ENCODE data around the gene TAF1. TPM values are rescaled to one million over a fixed set of nuclear protein-coding genes. Genes with fewer than 3 reads are reported as not detected.
"Not testable (repeated sequence)": the region's sequence is repeated elsewhere in the genome, so short reads cannot be mapped to it uniquely, and the experiment has no call there.

Gene TAF1
- total and polyA plus RNA-seq, 7 donors: 5.5 to 25.6 (median 22.3) TPM

DNA sequence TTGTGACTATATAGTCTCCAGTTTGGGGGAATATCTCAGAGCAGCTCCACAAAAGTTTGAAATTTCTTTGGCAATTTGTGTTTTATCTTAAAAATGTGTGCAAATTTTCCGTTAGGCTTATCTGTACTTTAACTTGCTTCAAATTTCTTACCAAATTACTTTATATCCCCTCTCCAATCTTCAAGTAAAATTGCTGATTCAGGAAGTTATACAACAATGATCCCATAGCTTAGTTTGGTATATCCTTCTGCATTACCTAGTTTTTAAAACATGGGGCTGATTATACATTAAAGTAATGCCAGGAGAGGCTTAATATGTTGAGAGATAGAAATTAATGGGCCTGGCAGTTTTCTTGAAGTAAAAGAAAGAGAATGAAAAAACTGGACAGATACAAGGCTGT lies 66.6 kb downstream of the TAF1 start:
- Histone ChIP-seq H3K9me3 (no peaks in the 10 kb centered on the region), H3K27ac (no peak overlapping the region), H3K27me3 (ENCODE audit: insufficient read depth in 3 of 3, low read length in 2 of 3) (no peaks in the 10 kb centered on the region), H3K4me3 (no peak overlapping the region), H3K4me1 (no peaks in the 10 kb centered on the region), H3K36me3 (ENCODE audit: insufficient read depth in 1 of 2, low read depth in 1 of 2) (peaks cover 0 to 44% of the 10 kb centered on the region in 2 donors)
- ATAC-seq: no peak
- TF ChIP-seq, protein P1, sequence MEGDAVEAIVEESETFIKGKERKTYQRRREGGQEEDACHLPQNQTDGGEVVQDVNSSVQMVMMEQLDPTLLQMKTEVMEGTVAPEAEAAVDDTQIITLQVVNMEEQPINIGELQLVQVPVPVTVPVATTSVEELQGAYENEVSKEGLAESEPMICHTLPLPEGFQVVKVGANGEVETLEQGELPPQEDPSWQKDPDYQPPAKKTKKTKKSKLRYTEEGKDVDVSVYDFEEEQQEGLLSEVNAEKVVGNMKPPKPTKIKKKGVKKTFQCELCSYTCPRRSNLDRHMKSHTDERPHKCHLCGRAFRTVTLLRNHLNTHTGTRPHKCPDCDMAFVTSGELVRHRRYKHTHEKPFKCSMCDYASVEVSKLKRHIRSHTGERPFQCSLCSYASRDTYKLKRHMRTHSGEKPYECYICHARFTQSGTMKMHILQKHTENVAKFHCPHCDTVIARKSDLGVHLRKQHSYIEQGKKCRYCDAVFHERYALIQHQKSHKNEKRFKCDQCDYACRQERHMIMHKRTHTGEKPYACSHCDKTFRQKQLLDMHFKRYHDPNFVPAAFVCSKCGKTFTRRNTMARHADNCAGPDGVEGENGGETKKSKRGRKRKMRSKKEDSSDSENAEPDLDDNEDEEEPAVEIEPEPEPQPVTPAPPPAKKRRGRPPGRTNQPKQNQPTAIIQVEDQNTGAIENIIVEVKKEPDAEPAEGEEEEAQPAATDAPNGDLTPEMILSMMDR (IDR thresholded peaks at IDR 0.05): no peak
- DNase-seq: no peak
- WGBS, 3 donors: 81 to 91% (median 89%) methylated on average over 1 of the region's 1 CpG
- intact Hi-C loops (cut with DNase I): loop anchor here in 1 of 2 donors (5.0 kb wide), 1 partner anchor 140 kb away; no protein-coding TSS in a partner anchor

DNA sequence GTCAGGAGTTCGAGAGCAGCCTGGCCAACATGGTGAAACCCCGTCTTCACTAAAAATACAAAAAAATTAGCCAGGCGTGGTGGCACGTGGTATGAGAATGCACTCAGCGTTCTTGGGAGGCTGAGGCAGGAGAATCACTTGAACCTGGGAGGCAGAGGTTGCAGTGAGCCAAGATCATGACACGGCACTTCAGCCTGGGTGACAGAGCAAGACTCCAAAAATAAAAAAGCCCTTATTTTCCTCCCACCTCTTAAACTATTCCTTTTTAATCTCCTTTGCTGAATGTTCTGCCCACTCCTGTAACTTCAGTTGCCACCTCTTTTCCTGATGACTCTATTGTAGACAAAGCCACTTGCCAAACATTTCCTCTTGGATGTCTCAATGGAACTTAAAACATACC lies 72.6 kb downstream of the TAF1 start:
- Histone ChIP-seq H3K4me3 (no peak overlapping the region), H3K27ac (no peak overlapping the region), H3K9me3 (no peaks in the 10 kb centered on the region), H3K4me1 (no peaks in the 10 kb centered on the region), H3K36me3 (ENCODE audit: insufficient read depth in 1 of 2, low read depth in 1 of 2) (peaks cover 0 to 30% of the 10 kb centered on the region in 2 donors), H3K27me3 (ENCODE audit: insufficient read depth in 3 of 3, low read length in 2 of 3) (no peaks in the 10 kb centered on the region)
- intact Hi-C loops (cut with DNase I): no loop called here
- TF ChIP-seq, protein P1 (IDR thresholded peaks at IDR 0.05): no peak
- DNase-seq: no peak
- no peak for ATAC-seq
- WGBS, 3 donors: 79 to 92% (median 91%) methylated on average over 6 of the region's 6 CpGs

GRCh38 chrX:71439420-71439819 lies 73.3 kb downstream of the TAF1 start:
- Histone ChIP-seq H3K4me3 (no peak overlapping the region), H3K4me1 (no peaks in the 10 kb centered on the region), H3K27me3 (ENCODE audit: insufficient read depth in 3 of 3, low read length in 2 of 3) (no peaks in the 10 kb centered on the region), H3K27ac (no peak overlapping the region), H3K9me3 (no peaks in the 10 kb centered on the region), H3K36me3 (ENCODE audit: insufficient read depth in 1 of 2, low read depth in 1 of 2) (peaks cover 0 to 26% of the 10 kb centered on the region in 2 donors)
- ATAC-seq (no peak), DNase-seq (no peak)
- TF ChIP-seq, protein P1 (IDR thresholded peaks at IDR 0.05): no peak
- WGBS, 3 donors: 80 to 96% (median 92%) methylated on average over 3 of the region's 3 CpGs
- intact Hi-C loops (cut with DNase I): no loop called here

DNA sequence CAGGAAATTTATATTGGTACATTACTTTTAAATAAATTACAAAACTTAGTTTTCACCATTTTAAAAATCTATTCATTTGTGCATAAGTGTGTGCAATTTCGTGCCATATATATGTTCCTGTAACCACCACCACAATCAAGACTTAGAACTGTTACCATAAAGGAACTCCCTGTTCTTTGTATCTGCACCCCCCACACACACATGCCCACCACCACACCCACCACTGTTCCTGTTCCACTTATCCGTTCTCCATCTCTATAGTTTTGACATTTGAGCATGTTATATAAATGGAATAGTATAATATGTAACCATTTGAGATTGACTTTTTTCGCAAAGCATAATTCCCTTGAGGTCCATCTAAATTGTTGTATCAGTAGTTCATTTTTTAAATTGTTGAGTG lies 73.7 kb downstream of the TAF1 start:
- no peaks in the 10 kb centered on the region for H3K9me3 ChIP-seq
- H3K4me3 ChIP-seq: no peak overlapping the region
- H3K36me3 ChIP-seq (ENCODE audit: insufficient read depth in 1 of 2, low read depth in 1 of 2): peaks cover 0 to 28% of the 10 kb centered on the region in 2 donors
- H3K27me3 ChIP-seq (ENCODE audit: insufficient read depth in 3 of 3, low read length in 2 of 3): no peaks in the 10 kb centered on the region
- H3K4me1 ChIP-seq: no peaks in the 10 kb centered on the region
- 77 to 89% (median 87%) methylated on average over 3 of the region's 3 CpGs for WGBS, 3 donors
- intact Hi-C loops (cut with DNase I): no loop called here
- TF ChIP-seq, protein P1 (IDR thresholded peaks at IDR 0.05): no peak
- DNase-seq: no peak
- ATAC-seq: no peak
- H3K27ac ChIP-seq: no peak overlapping the region

DNA sequence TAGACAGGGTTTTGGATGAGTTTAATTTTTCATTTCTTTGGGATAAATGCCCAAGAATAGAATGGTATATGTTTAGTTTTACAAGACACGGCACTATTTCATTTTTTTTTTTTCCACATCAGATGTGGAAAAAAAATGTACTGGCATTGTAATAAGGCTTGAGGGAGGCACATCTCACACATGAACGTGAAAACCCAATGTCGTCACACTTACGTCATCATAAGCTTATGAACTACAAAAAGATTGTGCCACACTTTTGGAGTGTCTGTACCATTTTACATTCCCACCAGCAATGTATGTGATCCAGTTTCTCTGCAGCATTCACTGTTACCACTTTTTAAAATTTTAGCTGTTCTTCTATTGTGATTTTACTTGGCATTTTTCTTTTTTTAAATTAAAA lies 74.2 kb downstream of the TAF1 start:
- TF ChIP-seq, protein P1 (IDR thresholded peaks at IDR 0.05): no peak
- Histone ChIP-seq H3K4me3 (no peak overlapping the region), H3K27ac (no peak overlapping the region), H3K36me3 (ENCODE audit: insufficient read depth in 1 of 2, low read depth in 1 of 2) (peaks cover 0 to 32% of the 10 kb centered on the region in 2 donors), H3K9me3 (no peaks in the 10 kb centered on the region), H3K4me1 (no peaks in the 10 kb centered on the region), H3K27me3 (ENCODE audit: insufficient read depth in 3 of 3, low read length in 2 of 3) (no peaks in the 10 kb centered on the region)
- DNase-seq: no peak
- ATAC-seq: no peak
- 86 to 94% (median 89%) methylated on average over 4 of the region's 4 CpGs for WGBS, 3 donors
- intact Hi-C loops (cut with DNase I): no loop called here

DNA sequence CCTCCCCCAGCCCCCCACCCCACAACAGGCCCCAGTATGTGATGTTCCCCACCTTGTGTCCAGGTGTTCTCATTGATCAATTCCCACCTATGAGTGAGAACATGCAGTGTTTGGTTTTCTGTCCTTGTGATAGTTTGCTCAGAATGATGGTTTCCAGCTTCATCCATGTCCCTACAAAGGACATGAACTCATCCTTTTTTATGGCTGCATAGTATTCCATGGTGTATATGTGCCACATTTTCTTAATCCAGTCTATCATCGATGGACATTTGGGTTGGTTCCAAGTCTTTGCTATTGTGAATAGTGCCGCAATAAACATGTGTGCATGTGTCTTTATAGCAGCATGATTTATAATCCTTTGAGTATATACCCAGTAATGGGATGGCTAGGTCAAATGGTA lies 75.7 kb downstream of the TAF1 start:
- H3K9me3 ChIP-seq; DNase-seq; intact Hi-C loops (cut with DNase I); H3K27me3 ChIP-seq (ENCODE audit: insufficient read depth in 3 of 3, low read length in 2 of 3); H3K4me3 ChIP-seq; H3K27ac ChIP-seq; ATAC-seq; H3K4me1 ChIP-seq: not testable (repeated sequence)
- H3K36me3 ChIP-seq (ENCODE audit: insufficient read depth in 1 of 2, low read depth in 1 of 2): peaks cover 0 to 32% of the 10 kb centered on the region in 2 donors
- 88 to 100% (median 93%) methylated on average over 1 to 2 of the region's 2 CpGs for WGBS, 3 donors
